HEK293T (cell line): ENCODE data around the gene RPTOR.

ENCODE experiments used
- ELF4 ChIP-seq: fragments of 450-650 bp; IDR thresholded peaks from 2 replicates; pipeline ENCODE4 v1.6.1; 2017; ENCODE audit warnings: antibody characterized with exemption
- FOXA1 ChIP-seq: fragments of 450-650 bp; IDR thresholded peaks from 2 replicates; pipeline ENCODE4 v1.6.1; 2016; ENCODE audit warnings: mild to moderate bottlenecking
- FOXK2 ChIP-seq: fragments of 450-650 bp; IDR thresholded peaks from 2 replicates; pipeline ENCODE4 v1.6.1; 2016; ENCODE audit warnings: mild to moderate bottlenecking
- HDGF ChIP-seq: fragments of 450-650 bp; IDR thresholded peaks from 2 replicates; pipeline ENCODE4 v1.6.1; 2017; ENCODE audit warnings: antibody characterized with exemption, borderline replicate concordance
- SP1 ChIP-seq: fragments of 450-650 bp; IDR thresholded peaks from 2 replicates; pipeline ENCODE4 v1.6.1; 2017

- TF ChIP-seq FOXK2 (no peak), SP1 (no peak), FOXA1 (no peak), HDGF (no peak), ELF4 (no peak)
Observed at GRCh38 chr17:80639658-80640057, 95.0 kb downstream of the RPTOR start.
